Measurements from ENCODE around the gene SYNE3.

DNA sequence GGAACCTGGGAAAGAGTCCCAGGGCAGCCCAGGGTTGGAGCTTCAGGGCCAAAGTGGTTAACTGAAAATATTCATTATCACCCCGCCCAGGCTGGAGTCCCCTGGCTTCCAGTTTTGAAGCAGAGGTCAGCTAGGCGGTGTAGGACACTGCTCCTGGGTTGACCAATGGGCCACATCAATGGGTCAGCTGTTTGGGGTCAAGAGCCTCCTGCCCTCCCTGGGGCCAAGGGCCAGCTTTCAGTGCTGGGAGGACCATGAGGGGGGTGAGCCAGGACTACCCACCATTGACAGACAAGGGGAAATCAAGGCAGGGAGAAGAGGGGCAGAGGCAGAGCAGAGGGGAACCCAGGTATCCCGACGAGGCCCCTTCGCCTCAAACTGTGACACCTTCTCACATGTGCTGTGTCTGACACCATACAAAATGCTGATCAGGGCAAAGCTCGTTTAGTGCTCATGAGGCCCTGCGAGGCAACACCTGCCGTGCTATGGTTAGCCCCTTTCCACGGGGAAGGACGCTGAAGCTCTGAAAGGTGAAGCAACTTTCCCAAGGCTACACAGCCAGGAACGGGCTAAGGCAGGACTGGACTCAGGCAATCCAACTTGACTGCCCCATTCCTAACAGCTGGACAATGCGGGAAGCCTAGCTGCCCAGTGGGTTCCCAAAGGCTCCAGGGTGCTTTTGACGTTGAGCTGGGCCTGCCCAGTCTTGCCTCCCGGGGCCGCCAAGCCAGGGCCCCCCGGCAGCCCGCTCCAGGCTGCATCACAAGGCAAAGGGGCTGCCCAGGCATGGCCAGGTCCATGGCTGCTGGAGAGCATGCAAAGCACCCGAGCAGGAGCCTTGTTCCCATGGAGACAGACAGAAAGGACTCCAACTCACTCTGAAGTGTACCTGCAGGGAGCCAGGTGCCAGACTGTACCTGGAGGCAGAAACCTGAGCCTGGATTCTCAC lies 2.0 kb downstream of the SYNE3 start:
- TF ChIP-seq, protein P1, sequence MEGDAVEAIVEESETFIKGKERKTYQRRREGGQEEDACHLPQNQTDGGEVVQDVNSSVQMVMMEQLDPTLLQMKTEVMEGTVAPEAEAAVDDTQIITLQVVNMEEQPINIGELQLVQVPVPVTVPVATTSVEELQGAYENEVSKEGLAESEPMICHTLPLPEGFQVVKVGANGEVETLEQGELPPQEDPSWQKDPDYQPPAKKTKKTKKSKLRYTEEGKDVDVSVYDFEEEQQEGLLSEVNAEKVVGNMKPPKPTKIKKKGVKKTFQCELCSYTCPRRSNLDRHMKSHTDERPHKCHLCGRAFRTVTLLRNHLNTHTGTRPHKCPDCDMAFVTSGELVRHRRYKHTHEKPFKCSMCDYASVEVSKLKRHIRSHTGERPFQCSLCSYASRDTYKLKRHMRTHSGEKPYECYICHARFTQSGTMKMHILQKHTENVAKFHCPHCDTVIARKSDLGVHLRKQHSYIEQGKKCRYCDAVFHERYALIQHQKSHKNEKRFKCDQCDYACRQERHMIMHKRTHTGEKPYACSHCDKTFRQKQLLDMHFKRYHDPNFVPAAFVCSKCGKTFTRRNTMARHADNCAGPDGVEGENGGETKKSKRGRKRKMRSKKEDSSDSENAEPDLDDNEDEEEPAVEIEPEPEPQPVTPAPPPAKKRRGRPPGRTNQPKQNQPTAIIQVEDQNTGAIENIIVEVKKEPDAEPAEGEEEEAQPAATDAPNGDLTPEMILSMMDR (IDR thresholded peaks at IDR 0.05), result no peak
- TF ChIP-seq POLR2A (IDR thresholded peaks at IDR 0.05), result no peak
- no peak for TF ChIP-seq POLR2AphosphoS5 (IDR thresholded peaks at IDR 0.05)

Measured in breast epithelium (tissue), 3 donors.